HepG2 (cell line): ENCODE measurements around the gene DMTF1. TPM values are rescaled to one million over a fixed set of nuclear protein-coding genes. Genes with fewer than 3 reads are reported as not detected.

Source experiments
- ATAC-seq: fragments of 200-7000 bp; cut with Tn5 transposase; 3 replicates; pipeline ENCODE4 v1.9.1; 2020; ENCODE audit warnings: mild to moderate bottlenecking, moderate library complexity
- BruUV-seq: library from RNA; stranded (reverse); fragments of 400-500 nt; replicated peaks from 2 replicates; lab custom pipeline; 2021; lab: Mats Ljungman, UMichigan
- CTCF ChIA-PET: fragments of 300-600 bp; formaldehyde crosslinking; extraction: SDS; loops from one replicate; lab custom pipeline; 2021; ENCODE audit warnings: low total read pairs, inconsistent platforms, low intra/inter-chr PET ratio; lab: Yijun Ruan, JAX
- POLR2A ChIA-PET: fragments of 350-600 bp; sonication (Branson Sonifier 250); formaldehyde crosslinking; loops from one replicate; lab custom pipeline; 2020; ENCODE audit warnings: antibody characterized with exemption, inconsistent platforms; lab: Yijun Ruan, JAX
- DNase-seq: peaks from one replicate; pipeline ENCODE4 v3.0.0-alpha.2; 2015; ENCODE audit warnings: low spot score
- FAIRE-seq: peaks from 3 replicates; lab custom pipeline; 2011; peaks lifted over from hg19 to GRCh38; lab: Jason Lieb, UNC
- H2AFZ ChIP-seq: one replicate; pipeline ENCODE4 v1.6.1; 2011; ENCODE audit warnings: low read length, inconsistent platforms
- H3K27ac ChIP-seq: fragments of 300-600 bp; 3 replicates; pipeline ENCODE4 v1.8.0; 2011; ENCODE audit warnings: mixed run types, mild to moderate bottlenecking, mixed read lengths, low read length, inconsistent platforms; ENCODE audit not compliant: insufficient read depth; ENCODE audit errors: extremely low read length
- H3K27me3 ChIP-seq, 2 experiments: fragments of 200-600 bp in 1 of 2; 2 replicates in 1 of 2; 3 replicates in 1 of 2; pipeline versions ENCODE4 v1.6.0 to v1.8.0; 2011; ENCODE audit warnings: low read length in 2 of 2, mild to moderate bottlenecking in 2 of 2, moderate library complexity in 2 of 2, inconsistent platforms in 1 of 2; ENCODE audit not compliant: insufficient read depth in 2 of 2, control insufficient read depth in 1 of 2
- H3K36me3 ChIP-seq, 2 experiments: fragments of 200-600 bp in 1 of 2; replicated peaks in 1 of 2; 2 replicates in 1 of 2; 3 replicates in 1 of 2; pipeline versions ENCODE4 v1.5.1 to v1.8.0; 2011; ENCODE audit warnings: low read length in 2 of 2, inconsistent platforms in 1 of 2; ENCODE audit not compliant: insufficient read depth in 2 of 2, control insufficient read depth in 1 of 2
- H3K4me1 ChIP-seq: 2 replicates; pipeline ENCODE4 v1.5.1; 2012; ENCODE audit warnings: low read length, inconsistent platforms; ENCODE audit not compliant: insufficient read depth
- H3K4me2 ChIP-seq: 2 replicates; pipeline ENCODE4 v1.6.0; 2011; ENCODE audit warnings: low read depth, low read length, inconsistent platforms
- H3K4me3 ChIP-seq, 3 experiments: fragments of 200-600 bp in 1 of 3; sonication (generic), shearing (Covaris generic) in 1 of 3; replicated peaks in 1 of 3; 2 replicates each; pipeline ENCODE4 v1.5.1; 2011 to 2016; ENCODE audit warnings: low read length in 3 of 3, inconsistent platforms in 2 of 3, low read depth in 2 of 3, mild to moderate bottlenecking in 2 of 3, control low read depth in 1 of 3, mixed read lengths in 1 of 3; ENCODE audit not compliant: insufficient read depth in 1 of 3
- H3K79me2 ChIP-seq: one replicate; pipeline ENCODE4 v1.6.1; 2011; ENCODE audit warnings: low read length, inconsistent platforms; ENCODE audit not compliant: insufficient read depth
- H3K9ac ChIP-seq: 2 replicates; pipeline ENCODE4 v1.6.0; 2011; ENCODE audit warnings: mild to moderate bottlenecking, low read depth, low read length, inconsistent platforms; ENCODE audit not compliant: insufficient read depth
- H3K9me3 ChIP-seq: 2 replicates; pipeline ENCODE4 v1.5.1; 2012; ENCODE audit warnings: mild to moderate bottlenecking, low read length
- H4K20me1 ChIP-seq: 2 replicates; pipeline ENCODE4 v1.6.0; 2011; ENCODE audit warnings: inconsistent platforms, mild to moderate bottlenecking, low read length, moderate library complexity; ENCODE audit not compliant: insufficient read depth
- CC2D1A ChIP-seq: sonication (generic); formaldehyde crosslinking; IDR thresholded peaks from 2 replicates; pipeline ENCODE4 v1.8.1; 2023; ENCODE audit warnings: mild to moderate bottlenecking, missing genetic modification reagents
- CTCF ChIP-seq: sonication (generic); formaldehyde crosslinking; IDR thresholded peaks from 2 replicates; pipeline ENCODE4 v1.5.0; 2020; ENCODE audit warnings: mild to moderate bottlenecking, missing genetic modification reagents, moderate library complexity
- HDAC6 ChIP-seq: fragments of 200-600 bp; sonication (generic); IDR thresholded peaks from 2 replicates; pipeline ENCODE4 v1.7.0; 2017; ENCODE audit warnings: mild to moderate bottlenecking, antibody characterized with exemption, low read length, low read depth
- MLXIP ChIP-seq: sonication (generic); formaldehyde crosslinking; IDR thresholded peaks from 2 replicates; pipeline ENCODE4 v1.9.0; 2021; ENCODE audit warnings: missing genetic modification reagents, borderline replicate concordance
- MTERF4 ChIP-seq: sonication (generic); formaldehyde crosslinking; IDR thresholded peaks from 2 replicates; pipeline ENCODE4 v1.8.0; 2023; ENCODE audit warnings: mild to moderate bottlenecking, missing genetic modification reagents
- NR2F1 ChIP-seq, 2 experiments: fragments of 450-650 bp in 1 of 2; formaldehyde crosslinking in 1 of 2; IDR thresholded peaks; 2 replicates each; pipeline versions ENCODE4 v1.5.0 to v1.6.1; 2016 to 2020; ENCODE audit warnings: mild to moderate bottlenecking in 1 of 2, missing compliant biosample characterization in 1 of 2, missing genetic modification reagents in 1 of 2, moderate library complexity in 1 of 2
- RARG ChIP-seq: sonication (generic); formaldehyde crosslinking; IDR thresholded peaks from 2 replicates; pipeline ENCODE4 v1.4.0; 2020; ENCODE audit warnings: low read depth, mild to moderate bottlenecking, missing genetic modification reagents
- REST ChIP-seq, 2 experiments: IDR thresholded peaks; 2 replicates each; pipeline ENCODE4 v1.6.1; 2011 to 2012; ENCODE audit warnings: low read length in 2 of 2, borderline replicate concordance in 1 of 2, low read depth in 1 of 2, mild to moderate bottlenecking in 1 of 2, moderate library complexity in 1 of 2
- TBL1XR1 ChIP-seq: fragments of 150-350 bp; IDR thresholded peaks from 2 replicates; pipeline ENCODE4 v1.6.1; 2014; ENCODE audit warnings: borderline replicate concordance, low read length; ENCODE audit not compliant: partially characterized antibody
- ZNF17 ChIP-seq: sonication (generic); formaldehyde crosslinking; IDR thresholded peaks from 2 replicates; pipeline ENCODE4 v1.5.0; 2020; ENCODE audit warnings: mild to moderate bottlenecking, missing genetic modification reagents
- ZNF430 ChIP-seq: sonication (generic); formaldehyde crosslinking; IDR thresholded peaks from 2 replicates; pipeline ENCODE4 v1.9.0; 2021; ENCODE audit warnings: mild to moderate bottlenecking, missing genetic modification reagents
- ZNF547 ChIP-seq: sonication (generic); formaldehyde crosslinking; IDR thresholded peaks from 2 replicates; pipeline ENCODE4 v1.5.1; 2020; ENCODE audit warnings: mild to moderate bottlenecking, missing genetic modification reagents
- ZNF747 ChIP-seq: sonication (generic); formaldehyde crosslinking; IDR thresholded peaks from 2 replicates; pipeline ENCODE4 v1.8.1; 2023; ENCODE audit warnings: missing genetic modification reagents, mild to moderate bottlenecking, borderline replicate concordance
- WGBS: methylation state at CpG from one replicate; pipeline ENCODE4 v1.1.6; 2017; ENCODE audit warnings: low lambda C conversion rate; 5-methylcytosine and 5-hydroxymethylcytosine counted together
- in situ Hi-C: cut with HindIII; loops from 2 replicates; pipeline ENCODE4 v1.10.0; 2017; ENCODE audit warnings: low pct_unique_long_range_greater_than_20kb; ENCODE audit not compliant: extremely low pct_ligation_motif_present
- intact Hi-C: fragments of 100-400 bp; cut with micrococcal nuclease; formaldehyde crosslinking; loops from one replicate; pipeline ENCODE4 v1.10.0; 2022; ENCODE audit not compliant: unreplicated experiment
- polyA plus RNA-seq, 8 experiments: library from polyadenylated mRNA; depleted of rRNA in 3 of 8; stranded (reverse) in 7 of 8; unstranded in 1 of 8; fragments of >200 nt; fragmentation: Illumina TruSeq in 4 of 8; extraction: Trizol in 4 of 8; gene quantifications; 2 replicates each; pipeline versions ENCODE4 v1.2.1 to v1.2.3, GENCODE V29; 2011 to 2016; ENCODE audit warnings: low read depth in 4 of 8, missing spikeins in 1 of 8, mixed read lengths in 1 of 8; ENCODE audit not compliant: insufficient read depth in 1 of 8
- total RNA-seq, 5 experiments: library from RNA; depleted of rRNA; stranded (reverse); fragments of >200 nt; fragmentation: Illumina TruSeq; extraction: Trizol; gene quantifications; 2 replicates each; pipeline ENCODE4 v1.2.3, GENCODE V29; 2016; ENCODE audit warnings: low read depth in 1 of 5

Gene DMTF1
- total and polyA plus RNA-seq, 2 of the 13 experiments (the other 11 are each of a cell fraction or from before 2014, with no cell fraction given) = 45.8 to 132 TPM

GRCh38 chr7:87213252-87213651 is 61.0 kb downstream of the DMTF1 start:
- H3K36me3 ChIP-seq = peaks cover 1 to 9% of the 10 kb centered on the region in 2 experiments; a peak in 2 of 5 replicates
- H4K20me1 ChIP-seq = no peaks in the 10 kb centered on the region; the same call in 1 of the 2 replicates
- H3K79me2 ChIP-seq = peaks cover 10% of the 10 kb centered on the region
- POLR2A ChIA-PET = no interaction called here
- FAIRE-seq = no peak
- H3K9ac ChIP-seq = no peak overlapping the region
- no peak overlapping the region for H2AFZ ChIP-seq
- in situ Hi-C loops = no loop called here
- 93% methylated on average over 1 of the region's 1 CpG for WGBS
- peaks cover 30% of the 10 kb centered on the region for H3K4me1 ChIP-seq
- no peak overlapping the region for H3K4me3 ChIP-seq
- intact Hi-C loops = no loop called here
- no peak overlapping the region for H3K4me2 ChIP-seq
- no peak for DNase-seq
- no peak for ATAC-seq
- H3K27ac ChIP-seq = no peak overlapping the region
- no peaks in the 10 kb centered on the region for H3K27me3 ChIP-seq
- BruUV-seq = no TSS peak
- H3K9me3 ChIP-seq = no peaks in the 10 kb centered on the region
- CTCF ChIA-PET = no interaction called here
- TF ChIP-seq HDAC6 (no peak), ZNF547 (CRISPR knock-in tag) (no peak), ZNF17 (CRISPR knock-in tag) (no peak), RARG (CRISPR knock-in tag) (no peak), MLXIP (CRISPR knock-in tag) (no peak), ZNF430 (CRISPR knock-in tag) (no peak), ZNF747 (CRISPR knock-in tag) (no peak), NR2F1 (CRISPR knock-in tag; IDR thresholded peaks at IDR 0.05) (no peak), REST (IDR thresholded peaks at IDR 0.05; ENCODE audit: borderline replicate concordance in 1 of 2, low read depth in 1 of 2, low read length in 2 of 2) (no peak), TBL1XR1 (no peak), CC2D1A (CRISPR knock-in tag) (no peak), CTCF (CRISPR knock-in tag) (no peak), MTERF4 (CRISPR knock-in tag) (no peak)
